ENCODE measurements around the gene PGGT1B. TPM values are rescaled to one million over a fixed set of nuclear protein-coding genes. Genes with fewer than 3 reads are reported as not detected.
"Not testable (repeated sequence)": the region's sequence is repeated elsewhere in the genome, so short reads cannot be mapped to it uniquely, and the experiment has no call there.

PGGT1B gene
- total RNA-seq, 1 experiment from 2014 or later, result 59.7 TPM

- Mint-ChIP-seq H3K4me1 (peaks cover 11 to 15% of the 10 kb centered on the region in 2 experiments), H3K27ac (no peak overlapping the region), H3K36me3 (ENCODE audit: insufficient read depth in 1 of 3, low read depth in 3 of 3) (no peaks in the 10 kb centered on the region), H3K27me3 (ENCODE audit: low read depth) (no peaks in the 10 kb centered on the region; the same call in 1 of the 2 replicates), H3K9me3 (no peaks in the 10 kb centered on the region), H3K4me3 (no peak overlapping the region)
- H2BK12ac ChIP-seq (ENCODE audit: insufficient read length, low read depth, low read length), result no peak overlapping the region
- no peak overlapping the region for H2BK5ac ChIP-seq (ENCODE audit: insufficient read length, low read length)
- H3K9ac ChIP-seq (ENCODE audit: extremely low read depth, insufficient read length, low read length), result no peak overlapping the region
- DNase-seq, result no peak
- no peak overlapping the region for H3K4me2 ChIP-seq (ENCODE audit: insufficient read depth, insufficient read length, low read length)
- no peak overlapping the region for H2AFZ ChIP-seq (ENCODE audit: low read length)
- H3K4ac ChIP-seq (ENCODE audit: low read depth, low read length), result no peak overlapping the region
- no peak overlapping the region for H4K8ac ChIP-seq (replicated peaks; ENCODE audit: insufficient read length, low read depth, low read length)
- H3K18ac ChIP-seq (ENCODE audit: insufficient read length, low read depth, low read length), result no peak overlapping the region
- no peaks in the 10 kb centered on the region for H3K27me3 ChIP-seq (ENCODE audit: insufficient read depth, low read length)
- H3K79me2 ChIP-seq (ENCODE audit: insufficient read depth, low read length), result peaks cover 14% of the 10 kb centered on the region; the same call in 1 of the 2 replicates
- no peak overlapping the region for H2BK15ac ChIP-seq (ENCODE audit: low read depth, low read length)
- no peak overlapping the region for H3T11ph ChIP-seq (ENCODE audit: low read length)
- H2AK5ac ChIP-seq (ENCODE audit: insufficient read length, low read length), result no peak overlapping the region
- H4K5ac ChIP-seq (ENCODE audit: insufficient read length, low read depth, low read length), result no peak overlapping the region
- H3K9me3 ChIP-seq (ENCODE audit: control insufficient read depth, low read depth, low read length), result no peaks in the 10 kb centered on the region
- H2BK120ac ChIP-seq (ENCODE audit: low read depth, low read length, poor library complexity, severe bottlenecking), result no peak overlapping the region
- no peak overlapping the region for H3K14ac ChIP-seq (ENCODE audit: insufficient read depth, low read length)
- H3K23ac ChIP-seq (ENCODE audit: insufficient read length, low read depth, low read length), result no peak overlapping the region
- H4K20me1 ChIP-seq (ENCODE audit: control insufficient read depth, insufficient read depth, insufficient read length), result no peaks in the 10 kb centered on the region
- no peaks in the 10 kb centered on the region for H3K4me1 ChIP-seq (ENCODE audit: insufficient read depth, low read length)
- no peak overlapping the region for H3K56ac ChIP-seq (ENCODE audit: insufficient read length, low read depth, low read length)
- peaks cover 6% of the 10 kb centered on the region for H3K23me2 ChIP-seq (ENCODE audit: insufficient read length, low read depth, low read length, poor library complexity, severe bottlenecking)
- H3K79me1 ChIP-seq (ENCODE audit: insufficient read depth, low read depth, low read length, poor library complexity, severe bottlenecking), result no peaks in the 10 kb centered on the region
- H2BK20ac ChIP-seq (ENCODE audit: low read depth, low read length, poor library complexity, severe bottlenecking), result no peak overlapping the region
- no peak for TF ChIP-seq CTCF (conservative IDR thresholded peaks at IDR 0.05)
- no peak overlapping the region for H3K27ac ChIP-seq (ENCODE audit: insufficient read length, low read depth, low read length)
- no peak overlapping the region for H4K91ac ChIP-seq (ENCODE audit: insufficient read length, low read depth, low read length)
Observed at GRCh38 chr5:115257981-115258380, 4.7 kb downstream of the PGGT1B start.

- not testable (repeated sequence) for H2AK5ac ChIP-seq (ENCODE audit: insufficient read length, low read length); H3K9me3 ChIP-seq (ENCODE audit: control insufficient read depth, low read depth, low read length); H3K23ac ChIP-seq (ENCODE audit: insufficient read length, low read depth, low read length); H2BK5ac ChIP-seq (ENCODE audit: insufficient read length, low read length); H3K4ac ChIP-seq (ENCODE audit: low read depth, low read length); H4K91ac ChIP-seq (ENCODE audit: insufficient read length, low read depth, low read length); H3K27me3 ChIP-seq (ENCODE audit: insufficient read depth, low read length); H4K20me1 ChIP-seq (ENCODE audit: control insufficient read depth, insufficient read depth, insufficient read length); H3K27ac ChIP-seq (ENCODE audit: insufficient read length, low read depth, low read length); DNase-seq; H3K4me2 ChIP-seq (ENCODE audit: insufficient read depth, insufficient read length, low read length); H3K4me1 Mint-ChIP-seq; H3K18ac ChIP-seq (ENCODE audit: insufficient read length, low read depth, low read length); H2BK20ac ChIP-seq (ENCODE audit: low read depth, low read length, poor library complexity, severe bottlenecking); H3K14ac ChIP-seq (ENCODE audit: insufficient read depth, low read length); H3K23me2 ChIP-seq (ENCODE audit: insufficient read length, low read depth, low read length, poor library complexity, severe bottlenecking); H3T11ph ChIP-seq (ENCODE audit: low read length); H2BK120ac ChIP-seq (ENCODE audit: low read depth, low read length, poor library complexity, severe bottlenecking); H3K79me1 ChIP-seq (ENCODE audit: insufficient read depth, low read depth, low read length, poor library complexity, severe bottlenecking); H2BK15ac ChIP-seq (ENCODE audit: low read depth, low read length); H3K56ac ChIP-seq (ENCODE audit: insufficient read length, low read depth, low read length); H4K5ac ChIP-seq (ENCODE audit: insufficient read length, low read depth, low read length); H2AFZ ChIP-seq (ENCODE audit: low read length); H4K8ac ChIP-seq (replicated peaks; ENCODE audit: insufficient read length, low read depth, low read length); H3K27me3 Mint-ChIP-seq (ENCODE audit: low read depth); H3K79me2 ChIP-seq (ENCODE audit: insufficient read depth, low read length); H3K36me3 Mint-ChIP-seq (ENCODE audit: insufficient read depth in 1 of 3, low read depth in 3 of 3); H3K9ac ChIP-seq (ENCODE audit: extremely low read depth, insufficient read length, low read length); H3K4me1 ChIP-seq (ENCODE audit: insufficient read depth, low read length); H2BK12ac ChIP-seq (ENCODE audit: insufficient read length, low read depth, low read length); H3K4me3 Mint-ChIP-seq; H3K9me3 Mint-ChIP-seq
- WGBS (ENCODE audit: extremely low coverage, insufficient read length, low lambda C conversion rate), result no CpG with 5 or more reads among the region's 5 CpGs
- H3K27ac Mint-ChIP-seq, result peak overlapping the region in 1 of 3 experiments; percentile 81; a peak in 2 of 7 replicates
Observed at GRCh38 chr5:115249379-115249778, 13.3 kb downstream of the PGGT1B start.
